ENCODE measurements around the gene LEFTY2.

DNA sequence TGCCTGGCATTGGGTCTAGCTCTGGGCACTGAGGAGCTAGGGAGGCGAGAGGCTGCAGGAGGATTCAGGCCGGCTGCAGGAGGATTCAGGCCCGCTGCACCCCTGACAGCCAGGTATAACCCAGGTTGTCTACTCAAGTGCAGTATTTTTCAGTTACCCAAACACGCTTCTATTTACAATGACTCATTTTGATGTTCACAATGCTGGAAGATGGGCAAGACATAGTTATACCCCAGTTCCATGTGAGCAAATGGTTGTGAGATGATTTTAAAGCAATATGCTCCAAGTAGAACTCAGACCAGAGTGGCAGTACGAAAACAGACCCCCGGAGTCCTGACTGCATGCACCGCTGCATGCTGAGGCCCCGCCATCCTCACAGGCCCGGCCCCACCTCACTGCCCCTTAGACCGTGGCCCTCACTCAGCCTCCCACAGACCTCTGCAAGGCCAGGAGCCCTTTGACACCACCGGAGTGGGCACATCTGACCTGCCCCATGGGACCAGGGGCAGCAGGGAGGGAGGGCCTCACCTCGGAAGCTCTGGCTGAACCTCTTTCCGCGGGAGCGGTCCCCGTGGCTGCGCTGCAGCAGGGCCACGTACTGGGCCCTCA, 52.6 kb downstream of the LEFTY2 start:
- TF ChIP-seq, protein P1, sequence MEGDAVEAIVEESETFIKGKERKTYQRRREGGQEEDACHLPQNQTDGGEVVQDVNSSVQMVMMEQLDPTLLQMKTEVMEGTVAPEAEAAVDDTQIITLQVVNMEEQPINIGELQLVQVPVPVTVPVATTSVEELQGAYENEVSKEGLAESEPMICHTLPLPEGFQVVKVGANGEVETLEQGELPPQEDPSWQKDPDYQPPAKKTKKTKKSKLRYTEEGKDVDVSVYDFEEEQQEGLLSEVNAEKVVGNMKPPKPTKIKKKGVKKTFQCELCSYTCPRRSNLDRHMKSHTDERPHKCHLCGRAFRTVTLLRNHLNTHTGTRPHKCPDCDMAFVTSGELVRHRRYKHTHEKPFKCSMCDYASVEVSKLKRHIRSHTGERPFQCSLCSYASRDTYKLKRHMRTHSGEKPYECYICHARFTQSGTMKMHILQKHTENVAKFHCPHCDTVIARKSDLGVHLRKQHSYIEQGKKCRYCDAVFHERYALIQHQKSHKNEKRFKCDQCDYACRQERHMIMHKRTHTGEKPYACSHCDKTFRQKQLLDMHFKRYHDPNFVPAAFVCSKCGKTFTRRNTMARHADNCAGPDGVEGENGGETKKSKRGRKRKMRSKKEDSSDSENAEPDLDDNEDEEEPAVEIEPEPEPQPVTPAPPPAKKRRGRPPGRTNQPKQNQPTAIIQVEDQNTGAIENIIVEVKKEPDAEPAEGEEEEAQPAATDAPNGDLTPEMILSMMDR (conservative IDR thresholded peaks at IDR 0.05; ENCODE audit: low read length) = no peak
- TF ChIP-seq EZH2phosphoT487 (IDR thresholded peaks at IDR 0.05; ENCODE audit: borderline replicate concordance) = no peak

Measured in Loucy (cell line).